B cell (primary cell): ENCODE measurements around the gene MDC1. TPM values are rescaled to one million over a fixed set of nuclear protein-coding genes. Genes with fewer than 3 reads are reported as not detected.

Experiments
- ATAC-seq: fragments of 200-7000 bp; cut with Tn5 transposase; one replicate; pipeline ENCODE4 v1.10.0; 2021; ENCODE audit warnings: low read depth, mild to moderate bottlenecking, moderate number of reproducible peaks, moderate library complexity
- CTCF ChIA-PET: fragments of 350-600 bp; sonication (Branson Sonifier 250); formaldehyde crosslinking; loops from one replicate; lab custom pipeline; 2021; ENCODE audit warnings: antibody characterized with exemption, inconsistent platforms; lab: Charles Lee
- POLR2A ChIA-PET: fragments of 350-600 bp; sonication (Branson Sonifier 250); formaldehyde crosslinking; loops from one replicate; lab custom pipeline; 2021; ENCODE audit warnings: antibody characterized with exemption; lab: Charles Lee
- DNase-seq: peaks from one replicate; pipeline ENCODE4 v3.0.0; 2013
- H2AFZ ChIP-seq: 2 replicates; pipeline ENCODE4 v1.6.1; 2012; ENCODE audit warnings: mild to moderate bottlenecking, low read depth, low read length; ENCODE audit not compliant: insufficient read depth, poor library complexity, severe bottlenecking
- H3K27ac ChIP-seq, 2 donors: 1 replicate in 1 of 2; 2 replicates in 1 of 2; pipeline ENCODE4 v1.5.1; 2012 to 2013; ENCODE audit warnings: low read length in 2 of 2, mild to moderate bottlenecking in 2 of 2, moderate library complexity in 1 of 2
- H3K27me3 ChIP-seq, 4 experiments: fragments of 200-600 bp in 1 of 4; sonication (generic) in 1 of 4; replicated peaks in 1 of 4; 1 replicate in 2 of 4; 2 replicates in 2 of 4; pipeline versions ENCODE4 v1.6.1 to v1.7.0; 2013 to 2016; ENCODE audit warnings: low read length in 3 of 4, mild to moderate bottlenecking in 2 of 4, mixed read lengths in 1 of 4, moderate library complexity in 1 of 4; ENCODE audit not compliant: insufficient read depth in 4 of 4, control insufficient read depth in 3 of 4; ENCODE audit errors: control extremely low read depth in 1 of 4
- H3K36me3 ChIP-seq, 2 experiments: replicated peaks in 1 of 2; 1 replicate in 1 of 2; 2 replicates in 1 of 2; pipeline versions ENCODE4 v1.6.1 to v1.7.1; 2013; ENCODE audit warnings: low read length in 1 of 2; ENCODE audit not compliant: insufficient read depth in 2 of 2, control insufficient read depth in 1 of 2; ENCODE audit errors: control extremely low read depth in 1 of 2, extremely low read depth in 1 of 2
- H3K4me1 ChIP-seq, 2 donors: fragments of 200-600 bp in 1 of 2; sonication (generic) in 1 of 2; 1 replicate in 1 of 2; 2 replicates in 1 of 2; pipeline versions ENCODE4 v1.5.1 to v1.6.1; 2013 to 2017; ENCODE audit warnings: low read length in 2 of 2; ENCODE audit not compliant: control insufficient read depth in 2 of 2, insufficient read depth in 2 of 2
- H3K4me2 ChIP-seq: replicated peaks from 2 replicates; pipeline ENCODE3; 2012; ENCODE audit warnings: mild to moderate bottlenecking, low read depth, low read length; ENCODE audit not compliant: poor library complexity, severe bottlenecking
- H3K4me3 ChIP-seq, 5 experiments: fragments of 200-600 bp in 1 of 5; sonication (generic) in 1 of 5; 1 replicate in 3 of 5; 2 replicates in 2 of 5; pipeline versions ENCODE4 v1.5.1 to v1.7.0; 2011 to 2016; ENCODE audit warnings: low read length in 4 of 5, mild to moderate bottlenecking in 4 of 5, low read depth in 2 of 5, control low read depth in 1 of 5, moderate library complexity in 1 of 5; ENCODE audit not compliant: insufficient read depth in 1 of 5; ENCODE audit errors: control extremely low read depth in 1 of 5, extremely low read depth in 1 of 5
- H3K79me2 ChIP-seq: fragments of 200-600 bp; sonication (generic); one replicate; pipeline ENCODE4 v1.6.0; 2016; ENCODE audit warnings: low read length; ENCODE audit not compliant: control insufficient read depth, insufficient read depth
- H3K9ac ChIP-seq: fragments of 200-600 bp; sonication (generic); 2 replicates; pipeline ENCODE4 v1.6.1; 2017; ENCODE audit warnings: mild to moderate bottlenecking, low read length, moderate library complexity
- H3K9me3 ChIP-seq, 3 donors: one replicate each; pipeline versions ENCODE4 v1.6.1 to v1.7.1; 2013; ENCODE audit warnings: low read length in 2 of 3; ENCODE audit not compliant: control insufficient read depth in 2 of 3, insufficient read depth in 1 of 3; ENCODE audit errors: control extremely low read depth in 1 of 3
- H4K20me1 ChIP-seq: 2 replicates; pipeline ENCODE4 v1.6.0; 2012; ENCODE audit warnings: mild to moderate bottlenecking, low read length; ENCODE audit not compliant: insufficient read depth, control insufficient read depth, poor library complexity, severe bottlenecking
- H3K27ac Mint-ChIP-seq: one replicate; pipeline ENCODE4 v1.8.0; 2021; ENCODE audit warnings: mixed read lengths
- H3K27me3 Mint-ChIP-seq: one replicate; pipeline ENCODE4 v1.8.0; 2021; ENCODE audit warnings: mixed read lengths
- H3K4me1 Mint-ChIP-seq: one replicate; pipeline ENCODE4 v1.8.0; 2021; ENCODE audit warnings: mixed read lengths
- H3K4me3 Mint-ChIP-seq: one replicate; pipeline ENCODE4 v1.8.0; 2021; ENCODE audit warnings: mixed read lengths
- H3K9me3 Mint-ChIP-seq: one replicate; pipeline ENCODE4 v1.8.0; 2022; ENCODE audit warnings: mixed read lengths; ENCODE audit not compliant: insufficient read depth
- CTCF ChIP-seq: fragments of 200-600 bp; IDR thresholded peaks from one replicate; pipeline ENCODE4 v1.8.0; 2022; ENCODE audit warnings: antibody characterized with exemption, mild to moderate bottlenecking
- EZH2 ChIP-seq: IDR thresholded peaks from 2 replicates; pipeline ENCODE4 v1.6.1; 2012; ENCODE audit warnings: borderline replicate concordance, low read depth, mild to moderate bottlenecking, moderate library complexity, low read length; ENCODE audit not compliant: insufficient read depth, poor library complexity, severe bottlenecking
- WGBS: methylation state at CpG from one replicate; pipeline ENCODE4 v1.1.5; 2013; ENCODE audit warnings: missing lambda C conversion rate; ENCODE audit not compliant: insufficient coverage; 5-methylcytosine and 5-hydroxymethylcytosine counted together
- intact Hi-C: fragments of 100-400 bp; cut with micrococcal nuclease; formaldehyde crosslinking; loops from one replicate; pipeline ENCODE4 v1.10.0; 2022
- polyA plus RNA-seq: library from polyadenylated mRNA; depleted of rRNA; stranded (reverse); fragments of >200 nt; gene quantifications from 2 replicates; pipeline ENCODE4 v1.2.3, GENCODE V29; 2012
- total RNA-seq, 2 donors: library from RNA; stranded (reverse); fragments of 120-200 nt in 1 of 2; gene quantifications; 1 replicate in 1 of 2; 2 replicates in 1 of 2; pipeline versions ENCODE4 v1.2.3 to v1.2.4, GENCODE V29; 2013 to 2022

The MDC1 gene
- total and polyA plus RNA-seq, 2 donors (not counting 1 experiment from before 2014, with no cell fraction given), result 24.9 to 87.4 TPM

DNA sequence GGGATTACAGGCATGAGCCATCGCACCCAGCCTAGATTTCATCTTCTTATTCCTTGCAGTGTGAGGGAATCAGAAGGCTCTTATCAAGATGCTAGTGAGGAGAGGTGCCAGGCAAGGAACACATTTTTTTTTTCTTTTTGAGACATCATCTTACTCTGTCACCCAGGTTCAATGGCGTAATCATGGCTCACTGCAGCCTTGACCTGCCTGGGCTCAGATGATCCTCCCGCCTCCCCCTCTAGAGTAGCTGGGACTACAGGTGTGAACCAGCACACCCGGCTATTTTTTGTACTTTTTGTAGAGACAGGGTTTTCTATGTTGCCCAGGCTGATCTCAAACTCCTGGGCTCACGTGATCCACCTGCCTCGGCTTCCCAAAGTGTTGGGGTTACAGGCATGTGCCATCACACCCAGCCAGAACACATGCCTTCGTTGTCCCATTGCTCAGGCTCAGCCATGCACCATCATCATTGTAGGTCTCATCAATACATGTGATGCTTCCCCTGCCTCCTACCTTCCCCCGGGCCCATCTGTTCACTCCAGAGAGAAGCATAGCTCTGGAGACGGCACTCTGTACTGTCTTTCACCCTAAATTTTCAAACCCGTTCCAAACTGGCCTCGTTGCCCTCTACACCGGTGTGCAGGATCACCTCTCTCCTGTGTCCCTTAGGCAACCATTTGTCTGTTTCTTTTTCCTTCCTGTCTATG lies 15.3 kb upstream of the MDC1 start:
- Histone ChIP-seq H3K9ac (no peak overlapping the region), H3K9me3 (no peaks in the 10 kb centered on the region), H3K27ac (no peak overlapping the region), H4K20me1 (peaks cover 7% of the 10 kb centered on the region), H3K36me3 (peaks cover 3 to 25% of the 10 kb centered on the region in 2 experiments), H3K4me3 (no peak overlapping the region), H3K4me1 (peaks cover 37 to 39% of the 10 kb centered on the region in 2 donors), H3K27me3 (no peaks in the 10 kb centered on the region), H3K79me2 (peaks cover 51% of the 10 kb centered on the region), H2AFZ (no peak overlapping the region), H3K4me2 (no peak overlapping the region)
- H3K4me1 Mint-ChIP-seq, result peaks cover 36% of the 10 kb centered on the region
- intact Hi-C loops, result no loop called here
- no peak for DNase-seq
- H3K27me3 Mint-ChIP-seq, result no peaks in the 10 kb centered on the region
- WGBS, result over 99% methylated on average over 11 of the region's 12 CpGs
- no peaks in the 10 kb centered on the region for H3K9me3 Mint-ChIP-seq
- ChIA-PET POLR2A (interaction anchor here (0.5 to 1.0 kb wide), 2 partner anchors 101 to 118 kb away, joined by 5 to 7 read pairs; no protein-coding TSS in a partner anchor), CTCF (interaction anchor here (0.8 to 22.5 kb wide), 13 partner anchors 9 to 279 kb away, joined by 3 to 963 read pairs (median 20); partner anchors contain the start of genes ATAT1, DHX16, FLOT1 and PPP1R18)
- H3K4me3 Mint-ChIP-seq, result no peak overlapping the region
- TF ChIP-seq EZH2 (no peak), CTCF (no peak)
- peak overlapping the region; percentile 26 for H3K27ac Mint-ChIP-seq
- ATAC-seq, result no peak
